Ishikawa (cell line): Measurements from ENCODE around the gene TMEM256.

Experiments used
- CEBPB ChIP-seq: IDR thresholded peaks from 2 replicates; pipeline ENCODE4 v1.6.1; 2012
- CREB1 ChIP-seq: IDR thresholded peaks from 2 replicates; pipeline ENCODE4 v1.6.1; 2012; ENCODE audit warnings: low read depth
- EGR1 ChIP-seq: IDR thresholded peaks from 2 replicates; pipeline ENCODE4 v1.6.1; 2012
- EP300 ChIP-seq: IDR thresholded peaks from 2 replicates; pipeline ENCODE4 v1.6.1; 2012; ENCODE audit warnings: borderline replicate concordance
- FOXM1 ChIP-seq: IDR thresholded peaks from 2 replicates; pipeline ENCODE4 v1.6.1; 2012; ENCODE audit warnings: low read depth, borderline replicate concordance
- MAX ChIP-seq: IDR thresholded peaks from 2 replicates; pipeline ENCODE4 v1.6.1; 2012
- NFIC ChIP-seq: IDR thresholded peaks from 2 replicates; pipeline ENCODE4 v1.6.1; 2012
- RAD21 ChIP-seq: IDR thresholded peaks from 2 replicates; pipeline ENCODE4 v1.6.1; 2012; ENCODE audit warnings: low read depth
- REST ChIP-seq: IDR thresholded peaks from 2 replicates; pipeline ENCODE4 v1.6.1; 2012; ENCODE audit warnings: low read depth, mild to moderate bottlenecking
- TAF1 ChIP-seq: IDR thresholded peaks from 2 replicates; pipeline ENCODE4 v1.6.1; 2012; ENCODE audit warnings: low read depth, mild to moderate bottlenecking
- TCF12 ChIP-seq: IDR thresholded peaks from 2 replicates; pipeline ENCODE4 v1.6.1; 2012; ENCODE audit warnings: low read depth
- TEAD4 ChIP-seq: IDR thresholded peaks from 2 replicates; pipeline ENCODE4 v1.6.1; 2012
- USF1 ChIP-seq: IDR thresholded peaks from 2 replicates; pipeline ENCODE4 v1.6.1; 2012
- YY1 ChIP-seq: IDR thresholded peaks from 2 replicates; pipeline ENCODE4 v1.6.1; 2012; ENCODE audit warnings: low read depth
- ZBTB7A ChIP-seq: IDR thresholded peaks from 2 replicates; pipeline ENCODE4 v1.6.1; 2012; ENCODE audit warnings: low read depth

Gene TMEM256

GRCh38 chr17:7363311-7363710, 40.6 kb downstream of the TMEM256 start:
- TF ChIP-seq TEAD4 (peak; percentile 24; the same call in 1 of the 2 replicates), TAF1 (no peak)

- no peak for TF ChIP-seq CEBPB
- TF ChIP-seq NFIC: no peak
- no peak for TF ChIP-seq USF1
- TF ChIP-seq EP300: no peak
- TF ChIP-seq YY1: no peak
- TF ChIP-seq REST: no peak
- no peak for TF ChIP-seq FOXM1
- TF ChIP-seq RAD21: no peak
- no peak for TF ChIP-seq TAF1
- TF ChIP-seq TEAD4: no peak
- no peak for TF ChIP-seq ZBTB7A
- TF ChIP-seq TCF12: no peak
These were observed 42.0 kb downstream of the TMEM256 start for GRCh38 chr17:7361906-7362305.

- TF ChIP-seq MAX (no peak), REST (no peak)
These were observed 46.5 kb downstream of the TMEM256 start for GRCh38 chr17:7357381-7357780.

- TF ChIP-seq REST (no peak), TCF12 (no peak), CREB1 (no peak), TEAD4 (no peak), TAF1 (no peak), EP300 (no peak), CEBPB (no peak), USF1 (no peak)
These were observed 47.1 kb downstream of the TMEM256 start for GRCh38 chr17:7356756-7357155.

GRCh38 chr17:7356072-7356549, 47.8 kb downstream of the TMEM256 start:
- TF ChIP-seq EP300 (no peak), NFIC (no peak), YY1 (0 out of 2 replicates have a peak, but pooled peaks have one; percentile 31), TCF12 (no peak), TEAD4 (no peak), RAD21 (peak; percentile 96), ZBTB7A (no peak), MAX (0 out of 2 replicates have a peak, but pooled peaks have one; percentile 23), TAF1 (no peak)

- TF ChIP-seq REST (no peak), TEAD4 (no peak), NFIC (no peak), EP300 (no peak), TCF12 (no peak), FOXM1 (no peak), YY1 (no peak), EGR1 (no peak), MAX (no peak), TAF1 (no peak), CEBPB (no peak)
These were observed 48.3 kb downstream of the TMEM256 start for GRCh38 chr17:7355573-7355972.
